22Rv1 (cell line): ENCODE results near the gene FAM131A.

Experiments used
- H3K27ac ChIP-seq: fragments of 450-650 bp; 2 replicates; pipeline ENCODE4 v1.5.1; 2017
- ZFX ChIP-seq: fragments of 450-650 bp; IDR thresholded peaks from 2 replicates; pipeline ENCODE4 v1.6.1; 2017; ENCODE audit warnings: antibody characterized with exemption, borderline replicate concordance
- TF ChIP-seq, protein P1 (sequence below): fragments of 450-650 bp; IDR thresholded peaks from 2 replicates; pipeline ENCODE4 v1.5.1; 2017; ENCODE audit warnings: mild to moderate bottlenecking

Gene FAM131A

DNA sequence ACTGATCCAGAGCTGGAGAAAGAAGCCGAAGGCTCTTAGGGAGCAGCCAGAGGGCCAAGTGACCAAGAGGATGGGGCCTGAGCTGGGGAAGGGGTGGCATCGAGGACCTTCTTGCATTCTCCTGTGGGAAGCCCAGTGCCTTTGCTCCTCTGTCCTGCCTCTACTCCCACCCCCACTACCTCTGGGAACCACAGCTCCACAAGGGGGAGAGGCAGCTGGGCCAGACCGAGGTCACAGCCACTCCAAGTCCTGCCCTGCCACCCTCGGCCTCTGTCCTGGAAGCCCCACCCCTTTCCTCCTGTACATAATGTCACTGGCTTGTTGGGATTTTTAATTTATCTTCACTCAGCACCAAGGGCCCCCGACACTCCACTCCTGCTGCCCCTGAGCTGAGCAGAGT, 52.0 kb downstream of the FAM131A start:
- no peak for TF ChIP-seq ZFX
- TF ChIP-seq, protein P1, sequence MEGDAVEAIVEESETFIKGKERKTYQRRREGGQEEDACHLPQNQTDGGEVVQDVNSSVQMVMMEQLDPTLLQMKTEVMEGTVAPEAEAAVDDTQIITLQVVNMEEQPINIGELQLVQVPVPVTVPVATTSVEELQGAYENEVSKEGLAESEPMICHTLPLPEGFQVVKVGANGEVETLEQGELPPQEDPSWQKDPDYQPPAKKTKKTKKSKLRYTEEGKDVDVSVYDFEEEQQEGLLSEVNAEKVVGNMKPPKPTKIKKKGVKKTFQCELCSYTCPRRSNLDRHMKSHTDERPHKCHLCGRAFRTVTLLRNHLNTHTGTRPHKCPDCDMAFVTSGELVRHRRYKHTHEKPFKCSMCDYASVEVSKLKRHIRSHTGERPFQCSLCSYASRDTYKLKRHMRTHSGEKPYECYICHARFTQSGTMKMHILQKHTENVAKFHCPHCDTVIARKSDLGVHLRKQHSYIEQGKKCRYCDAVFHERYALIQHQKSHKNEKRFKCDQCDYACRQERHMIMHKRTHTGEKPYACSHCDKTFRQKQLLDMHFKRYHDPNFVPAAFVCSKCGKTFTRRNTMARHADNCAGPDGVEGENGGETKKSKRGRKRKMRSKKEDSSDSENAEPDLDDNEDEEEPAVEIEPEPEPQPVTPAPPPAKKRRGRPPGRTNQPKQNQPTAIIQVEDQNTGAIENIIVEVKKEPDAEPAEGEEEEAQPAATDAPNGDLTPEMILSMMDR: no peak
- no peak overlapping the region for H3K27ac ChIP-seq

DNA sequence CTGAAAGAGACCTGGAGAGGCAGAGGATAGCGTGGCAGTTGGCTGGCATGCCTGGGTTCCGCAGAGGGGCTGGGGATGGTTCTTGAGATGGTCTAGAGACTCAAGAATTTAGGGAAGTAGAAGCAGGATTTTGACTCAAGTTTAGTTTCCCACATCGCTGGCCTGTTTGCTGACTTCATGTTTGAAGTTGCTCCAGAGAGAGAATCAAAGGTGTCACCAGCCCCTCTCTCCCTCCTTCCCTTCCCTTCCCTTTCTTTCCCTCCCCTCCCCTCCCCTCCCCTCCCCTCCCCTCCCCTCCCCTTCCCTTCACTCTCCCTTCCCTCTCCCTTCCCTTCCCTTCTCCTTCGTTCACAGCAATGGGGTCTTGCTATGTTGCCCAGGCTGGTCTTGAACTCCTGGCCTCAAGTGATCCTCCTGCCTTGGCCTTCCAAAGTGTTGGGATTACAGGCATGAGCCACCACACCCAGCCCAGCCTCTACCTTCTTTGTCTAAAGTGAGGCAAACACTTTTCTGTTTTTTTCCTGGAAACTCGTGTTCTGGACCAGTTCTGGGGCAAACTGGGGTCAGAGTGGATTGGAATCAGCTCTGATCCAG, 52.6 kb downstream of the FAM131A start:
- H3K27ac ChIP-seq: no peak overlapping the region
- TF ChIP-seq, protein P1: no peak
- no peak for TF ChIP-seq ZFX

DNA sequence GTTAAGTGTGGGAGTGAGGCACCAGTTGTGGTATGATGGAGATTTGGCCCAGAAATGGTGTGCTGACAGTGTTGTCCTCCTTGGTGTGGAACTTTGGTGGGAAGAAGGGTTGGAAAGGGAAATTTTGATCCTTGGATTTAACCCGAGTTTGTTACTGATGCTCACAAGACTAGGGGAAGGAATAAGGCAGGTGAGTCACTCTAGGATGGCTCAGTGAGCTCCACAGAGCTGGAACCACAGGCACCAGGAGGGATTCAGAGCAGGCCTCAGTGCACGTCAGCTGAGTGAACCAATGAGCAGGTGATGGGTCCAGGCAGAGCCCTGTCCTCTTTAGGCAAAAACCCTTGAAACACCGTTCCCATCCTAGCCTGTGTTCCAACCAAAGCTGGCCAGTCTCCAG, 53.9 kb downstream of the FAM131A start:
- TF ChIP-seq, protein P1: no peak
- H3K27ac ChIP-seq: no peak overlapping the region

DNA sequence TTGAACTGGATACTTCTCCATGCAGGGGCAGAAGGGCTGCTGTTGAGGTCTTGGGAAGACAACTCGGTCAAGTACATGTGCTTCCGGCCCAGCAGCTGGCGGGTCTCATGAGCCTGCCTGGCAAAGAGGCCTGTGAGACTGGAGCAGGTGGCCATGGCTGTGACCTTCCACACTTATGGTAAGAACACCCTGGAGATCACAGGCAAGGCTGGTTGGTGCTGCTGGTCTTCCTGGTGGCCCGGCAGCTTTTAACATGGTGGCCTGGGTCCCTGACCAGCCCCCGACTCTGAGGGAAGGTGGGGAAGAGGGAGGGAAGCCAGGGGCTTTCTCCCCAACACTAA, 57.9 kb downstream of the FAM131A start:
- TF ChIP-seq, protein P1: no peak
- no peak for TF ChIP-seq ZFX
- H3K27ac ChIP-seq: no peak overlapping the region
